Mammary microvascular endothelial cell (primary cell): Measurements from ENCODE around the gene CCL19. TPM values are rescaled to one million over a fixed set of nuclear protein-coding genes. Genes with fewer than 3 reads are reported as not detected.

Experiments
- total RNA-seq: library from RNA; depleted of rRNA; stranded (reverse); fragments of >200 nt; gene quantifications from 2 replicates; pipeline ENCODE4 v1.2.3, GENCODE V29; 2015

The CCL19 gene
- not detected in 2 replicates for total RNA-seq

GRCh38 chr9:34690983-34691935, at the start of gene CCL19:
TSS of gene CCL19 (minus strand) at chr9:34691276. CDS start at chr9:34691139, 137 bp downstream.

GRCh38 chr9:34710023-34710422, 18.9 kb upstream of the CCL19 start, which contains the start of gene CCL21:
TSS of gene CCL21 (minus strand) at chr9:34710136. CDS start at chr9:34710066, 70 bp downstream.

GRCh38 chr9:34662526-34663302, 28.4 kb downstream of the CCL19 start, which contains the start of gene CCL27:
TSS of gene CCL27 (minus strand) at chr9:34662657. CDS start at chr9:34662633, 24 bp downstream.

GRCh38 chr9:34651876-34652601, 39.0 kb downstream of the CCL19 start, which contains the start of gene IL11RA:
TSS of gene IL11RA (plus strand) at chr9:34652185. CDS start at chr9:34655218, 3,033 bp downstream.

GRCh38 chr9:34646211-34647083, 44.6 kb downstream of the CCL19 start, which contains the start of gene GALT:
TSS of gene GALT (plus strand) at chr9:34646675. CDS start at chr9:34646705, 30 bp downstream.

Other genes with a start within 250 kb of the CCL19 start
- gene FAM219A, start 232.7 kb downstream of the CCL19 start, total RNA-seq = 26.9 and 32.8 TPM in 2 replicates
- gene DNAI1, start 232.5 kb downstream of the CCL19 start, total RNA-seq = not detected in 2 replicates
- gene ENHO, start 168.3 kb downstream of the CCL19 start, total RNA-seq = not detected in 2 replicates
- gene CNTFR, start 101.6 kb downstream of the CCL19 start, total RNA-seq = not detected in 2 replicates
- gene RPP25L, start 79.2 kb downstream of the CCL19 start, total RNA-seq = 36.1 and 37.3 TPM in 2 replicates
- 141 and 162 TPM in 2 replicates for gene DCTN3, start 70.8 kb downstream of the CCL19 start, total RNA-seq
- gene ARID3C, start 62.2 kb downstream of the CCL19 start, total RNA-seq = 0.34 TPM in 1 of 2 replicates, not detected in the other
- gene SIGMAR1, start 53.5 kb downstream of the CCL19 start, total RNA-seq = 123 and 148 TPM in 2 replicates
- gene GALT, start 44.6 kb downstream of the CCL19 start, total RNA-seq = 17.2 and 18.5 TPM in 2 replicates
- 9.8 and 13.6 TPM in 2 replicates for gene IL11RA, start 39.1 kb downstream of the CCL19 start, total RNA-seq
- gene CCL27, start 28.6 kb downstream of the CCL19 start, total RNA-seq = not detected in 2 replicates
- 0.20 and 0.53 TPM in 2 replicates for gene CCL21, start 18.9 kb upstream of the CCL19 start, total RNA-seq